ENCODE measurements around the gene VPS72. TPM values are rescaled to one million over a fixed set of nuclear protein-coding genes. Genes with fewer than 3 reads are reported as not detected.
A peak's percentile ranks its signal among the peaks of the same experiment; 100 is the strongest.

Gene VPS72
- total RNA-seq, 4 donors from 2014 or later = 27.3 to 43.3 (median 31.1) TPM

GRCh38 chr1:151146412-151147131 is 43.4 kb downstream of the VPS72 start, which contains the start of gene SEMA6C:
Gene SEMA6C (minus strand): TSS chr1:151146631. CDS start chr1:151142621, 4,010 bp downstream.
- intact Hi-C loops (cut with DNase I; ENCODE audit: low total_unique reads) = no loop called here
- TF ChIP-seq POLR2A (IDR thresholded peaks at IDR 0.05) (peak in 1 of 2 donors; percentile 25), CTCF (IDR thresholded peaks at IDR 0.05) (no peak)
- peak; percentile 93 to 99 for DNase-seq (ENCODE audit: low spot score in 2 of 2)
- H3K4me3 ChIP-seq (ENCODE audit: low read depth, poor library complexity, severe bottlenecking) = peak within 1 kb of the TSS; percentile 56
- 0 to 1% methylated on average over 51 to 59 of the region's 61 CpGs for WGBS, 2 donors

GRCh38 chr1:151146072-151146411 is 44.0 kb downstream of the VPS72 start:
- H3K4me3 ChIP-seq (ENCODE audit: low read depth, poor library complexity, severe bottlenecking) = peak overlapping the region; percentile 56
- TF ChIP-seq CTCF (IDR thresholded peaks at IDR 0.05) (no peak), POLR2A (IDR thresholded peaks at IDR 0.05) (no peak)
- WGBS, 2 donors = 0 to 1% methylated on average over 24 to 25 of the region's 26 CpGs
- DNase-seq (ENCODE audit: low spot score in 2 of 2) = peak in 1 of 2 donors; percentile 86
- intact Hi-C loops (cut with DNase I; ENCODE audit: low total_unique reads) = no loop called here

- 14 to 16% methylated on average over 38 to 43 of the region's 43 CpGs for WGBS, 2 donors
- DNase-seq (ENCODE audit: low spot score in 2 of 2) = peak in 1 of 2 donors; percentile 90
- TF ChIP-seq CTCF (IDR thresholded peaks at IDR 0.05) (no peak), POLR2A (IDR thresholded peaks at IDR 0.05) (no peak)
- intact Hi-C loops (cut with DNase I; ENCODE audit: low total_unique reads) = no loop called here
- peak overlapping the region; percentile 56 for H3K4me3 ChIP-seq (ENCODE audit: low read depth, poor library complexity, severe bottlenecking)
Measured at GRCh38 chr1:151145304-151146071, 44.5 kb downstream of the VPS72 start.

- WGBS, 2 donors = 56 to 58% methylated on average over 7 of the region's 7 CpGs
- intact Hi-C loops (cut with DNase I; ENCODE audit: low total_unique reads) = no loop called here
- TF ChIP-seq POLR2A (IDR thresholded peaks at IDR 0.05) = no peak
- TF ChIP-seq CTCF (IDR thresholded peaks at IDR 0.05) = no peak
- no peak overlapping the region for H3K4me3 ChIP-seq (ENCODE audit: low read depth, poor library complexity, severe bottlenecking)
- DNase-seq (ENCODE audit: low spot score in 2 of 2) = peak in 1 of 2 donors; percentile 73
Measured at GRCh38 chr1:151144474-151145303, 45.3 kb downstream of the VPS72 start.

- no peak for DNase-seq (ENCODE audit: low spot score in 2 of 2)
- intact Hi-C loops (cut with DNase I; ENCODE audit: low total_unique reads) = no loop called here
Measured at GRCh38 chr1:151143986-151144385, 46.0 kb downstream of the VPS72 start.

More at GRCh38 chr1:151143986-151144385, 46.0 kb downstream of the VPS72 start:
- 64 to 75% methylated on average over 5 of the region's 5 CpGs for WGBS, 2 donors
- TF ChIP-seq POLR2A (IDR thresholded peaks at IDR 0.05) = no peak
- no peak for TF ChIP-seq CTCF (IDR thresholded peaks at IDR 0.05)
- no peak overlapping the region for H3K4me3 ChIP-seq (ENCODE audit: low read depth, poor library complexity, severe bottlenecking)
